ENCODE data around the gene SCAF1. TPM values are rescaled to one million over a fixed set of nuclear protein-coding genes. Genes with fewer than 3 reads are reported as not detected.

SCAF1 gene
- polyA plus RNA-seq, 2 of the 4 experiments (the other 2 are of a cell fraction) = 4.0 to 47.9 TPM

DNA sequence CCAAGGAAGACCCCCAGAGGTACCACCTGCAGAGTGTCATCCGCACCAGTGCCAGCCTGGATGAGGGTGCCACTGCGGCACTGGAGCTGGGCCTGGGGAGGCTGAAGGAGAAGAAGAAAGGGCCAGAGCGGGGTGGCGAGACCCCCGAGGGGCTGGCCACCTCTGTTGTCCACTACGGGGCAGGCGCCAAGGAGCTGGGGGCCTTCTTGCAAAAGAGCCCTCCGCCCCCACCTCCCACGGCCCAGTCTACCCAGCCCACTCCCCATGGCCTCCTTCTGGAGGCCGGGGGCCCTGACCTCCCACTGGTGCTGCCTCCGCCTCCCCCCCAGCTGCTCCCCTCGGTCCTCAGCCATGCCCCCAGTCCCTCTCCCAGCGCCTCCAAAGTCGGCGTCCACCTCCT is 45.6 kb upstream of the SCAF1 start:
- H3K4me1 ChIP-seq = peaks cover 7% of the 10 kb centered on the region
- H3K9me3 ChIP-seq = no peaks in the 10 kb centered on the region
- POLR2A ChIA-PET = no interaction called here
- DNase-seq (ENCODE audit: low read depth in 1 of 2, low spot score in 1 of 2) = no peak
- TF ChIP-seq PHF8 (IDR thresholded peaks at IDR 0.05; ENCODE audit: borderline replicate concordance, low read depth) = no peak
- no peak for TF ChIP-seq EHMT2 (IDR thresholded peaks at IDR 0.05; ENCODE audit: low read depth)
- TF ChIP-seq, protein P1, sequence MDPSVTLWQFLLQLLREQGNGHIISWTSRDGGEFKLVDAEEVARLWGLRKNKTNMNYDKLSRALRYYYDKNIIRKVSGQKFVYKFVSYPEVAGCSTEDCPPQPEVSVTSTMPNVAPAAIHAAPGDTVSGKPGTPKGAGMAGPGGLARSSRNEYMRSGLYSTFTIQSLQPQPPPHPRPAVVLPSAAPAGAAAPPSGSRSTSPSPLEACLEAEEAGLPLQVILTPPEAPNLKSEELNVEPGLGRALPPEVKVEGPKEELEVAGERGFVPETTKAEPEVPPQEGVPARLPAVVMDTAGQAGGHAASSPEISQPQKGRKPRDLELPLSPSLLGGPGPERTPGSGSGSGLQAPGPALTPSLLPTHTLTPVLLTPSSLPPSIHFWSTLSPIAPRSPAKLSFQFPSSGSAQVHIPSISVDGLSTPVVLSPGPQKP (IDR thresholded peaks at IDR 0.05; ENCODE audit: low read depth, low read length) = no peak
- no peak for TF ChIP-seq CBX2 (IDR thresholded peaks at IDR 0.05; ENCODE audit: borderline replicate concordance, low read depth)
- TF ChIP-seq GATA3 (IDR thresholded peaks at IDR 0.05; ENCODE audit: borderline replicate concordance) = no peak
- TF ChIP-seq RCOR1 (IDR thresholded peaks at IDR 0.05; ENCODE audit: low read depth, low read length) = no peak
- no peak for TF ChIP-seq HEYL (CRISPR knock-in tag; IDR thresholded peaks at IDR 0.05)
- TF ChIP-seq NR3C1 (IDR thresholded peaks at IDR 0.05) = no peak
- TF ChIP-seq HOXB13 (CRISPR knock-in tag; IDR thresholded peaks at IDR 0.05; ENCODE audit: low read depth) = no peak
- TF ChIP-seq CBX8 (IDR thresholded peaks at IDR 0.05) = no peak
- no peak for TF ChIP-seq CHD2 (IDR thresholded peaks at IDR 0.05; ENCODE audit: low read length, partially characterized antibody)
- TF ChIP-seq ZNF302 (CRISPR knock-in tag; IDR thresholded peaks at IDR 0.05) = no peak
- TF ChIP-seq TP53 (CRISPR knock-in tag; IDR thresholded peaks at IDR 0.05) = no peak
- no peak for TF ChIP-seq EP300 (IDR thresholded peaks at IDR 0.05)
- TF ChIP-seq ZC3H11A (IDR thresholded peaks at IDR 0.05) = no peak
- TF ChIP-seq FOSB (CRISPR knock-in tag; IDR thresholded peaks at IDR 0.05) = no peak
- no peak for TF ChIP-seq RNF2 (IDR thresholded peaks at IDR 0.05; ENCODE audit: borderline replicate concordance, low read depth)
- no peak for TF ChIP-seq JUN (IDR thresholded peaks at IDR 0.05)
- TF ChIP-seq, protein P2, sequence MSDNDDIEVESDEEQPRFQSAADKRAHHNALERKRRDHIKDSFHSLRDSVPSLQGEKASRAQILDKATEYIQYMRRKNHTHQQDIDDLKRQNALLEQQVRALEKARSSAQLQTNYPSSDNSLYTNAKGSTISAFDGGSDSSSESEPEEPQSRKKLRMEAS (IDR thresholded peaks at IDR 0.05) = no peak
- 94% methylated on average over 14 of the region's 15 CpGs for WGBS (ENCODE audit: missing lambda C conversion rate)
- no peak overlapping the region for H3K27ac ChIP-seq
- no peak for ATAC-seq
- CTCF ChIA-PET = interaction anchor here (0.8 to 3.1 kb wide), 6 partner anchors 14 to 75 kb away, joined by 3 to 13 read pairs (median 5); no protein-coding TSS in a partner anchor
- H3K4me3 ChIP-seq = no peak overlapping the region
- no peak overlapping the region for H3K4me2 ChIP-seq
- FAIRE-seq = no peak

DNA sequence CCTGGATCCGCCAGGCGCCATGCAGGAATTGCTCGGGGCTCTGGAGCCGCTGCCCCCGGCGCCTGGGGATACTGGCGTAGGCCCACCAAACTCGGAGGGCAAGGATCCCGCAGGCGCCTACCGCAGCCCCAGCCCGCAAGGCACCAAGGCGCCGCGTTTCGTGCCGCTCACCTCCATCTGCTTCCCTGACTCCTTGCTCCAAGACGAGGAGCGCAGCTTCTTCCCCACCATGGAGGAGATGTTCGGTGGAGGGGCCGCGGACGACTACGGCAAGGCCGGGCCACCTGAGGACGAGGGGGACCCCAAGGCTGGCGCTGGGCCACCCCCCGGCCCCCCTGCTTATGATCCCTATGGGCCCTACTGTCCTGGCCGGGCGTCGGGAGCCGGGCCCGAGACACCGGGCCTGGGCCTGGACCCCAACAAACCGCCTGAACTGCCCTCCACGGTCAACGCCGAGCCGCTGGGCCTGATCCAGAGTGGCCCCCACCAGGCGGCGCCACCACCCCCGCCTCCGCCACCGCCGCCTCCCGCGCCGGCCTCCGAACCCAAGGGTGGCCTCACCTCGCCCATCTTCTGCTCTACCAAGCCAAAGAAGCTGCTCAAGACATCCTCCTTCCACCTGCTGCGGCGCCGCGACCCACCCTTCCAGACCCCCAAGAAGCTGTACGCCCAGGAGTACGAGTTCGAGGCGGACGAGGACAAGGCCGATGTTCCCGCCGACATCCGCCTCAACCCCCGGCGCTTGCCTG is 44.9 kb upstream of the SCAF1 start:
- 97% methylated on average over 63 of the region's 65 CpGs for WGBS (ENCODE audit: missing lambda C conversion rate)
- H3K4me3 ChIP-seq = no peak overlapping the region
- H3K27ac ChIP-seq = no peak overlapping the region
- no peak for TF ChIP-seq CBX8 (IDR thresholded peaks at IDR 0.05)
- TF ChIP-seq, protein P3, sequence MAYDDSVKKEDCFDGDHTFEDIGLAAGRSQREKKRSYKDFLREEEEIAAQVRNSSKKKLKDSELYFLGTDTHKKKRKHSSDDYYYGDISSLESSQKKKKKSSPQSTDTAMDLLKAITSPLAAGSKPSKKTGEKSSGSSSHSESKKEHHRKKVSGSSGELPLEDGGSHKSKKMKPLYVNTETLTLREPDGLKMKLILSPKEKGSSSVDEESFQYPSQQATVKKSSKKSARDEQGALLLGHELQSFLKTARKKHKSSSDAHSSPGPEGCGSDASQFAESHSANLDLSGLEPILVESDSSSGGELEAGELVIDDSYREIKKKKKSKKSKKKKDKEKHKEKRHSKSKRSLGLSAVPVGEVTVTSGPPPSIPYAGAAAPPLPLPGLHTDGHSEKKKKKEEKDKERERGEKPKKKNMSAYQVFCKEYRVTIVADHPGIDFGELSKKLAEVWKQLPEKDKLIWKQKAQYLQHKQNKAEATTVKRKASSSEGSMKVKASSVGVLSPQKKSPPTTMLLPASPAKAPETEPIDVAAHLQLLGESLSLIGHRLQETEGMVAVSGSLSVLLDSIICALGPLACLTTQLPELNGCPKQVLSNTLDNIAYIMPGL (CRISPR knock-in tag; IDR thresholded peaks at IDR 0.05; ENCODE audit: borderline replicate concordance) = no peak
- TF ChIP-seq, protein P4, sequence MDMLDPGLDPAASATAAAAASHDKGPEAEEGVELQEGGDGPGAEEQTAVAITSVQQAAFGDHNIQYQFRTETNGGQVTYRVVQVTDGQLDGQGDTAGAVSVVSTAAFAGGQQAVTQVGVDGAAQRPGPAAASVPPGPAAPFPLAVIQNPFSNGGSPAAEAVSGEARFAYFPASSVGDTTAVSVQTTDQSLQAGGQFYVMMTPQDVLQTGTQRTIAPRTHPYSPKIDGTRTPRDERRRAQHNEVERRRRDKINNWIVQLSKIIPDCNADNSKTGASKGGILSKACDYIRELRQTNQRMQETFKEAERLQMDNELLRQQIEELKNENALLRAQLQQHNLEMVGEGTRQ (IDR thresholded peaks at IDR 0.05) = no peak
- no peak for TF ChIP-seq JUNB (IDR thresholded peaks at IDR 0.05)
- no peak for TF ChIP-seq SMC3 (IDR thresholded peaks at IDR 0.05)
- no peak for TF ChIP-seq RCOR1 (IDR thresholded peaks at IDR 0.05; ENCODE audit: low read depth, low read length)
- TF ChIP-seq BHLHE40 (IDR thresholded peaks at IDR 0.05; ENCODE audit: low read depth, low read length) = no peak
- TF ChIP-seq TP53 (CRISPR knock-in tag; IDR thresholded peaks at IDR 0.05) = no peak
- no peak for TF ChIP-seq TFCP2L1 (CRISPR knock-in tag; IDR thresholded peaks at IDR 0.05)
- TF ChIP-seq CEBPB (IDR thresholded peaks at IDR 0.05) = no peak
- no peak for TF ChIP-seq KDM1A (IDR thresholded peaks at IDR 0.05; ENCODE audit: low read depth)
- no peak for TF ChIP-seq MYC (IDR thresholded peaks at IDR 0.05; ENCODE audit: borderline replicate concordance, low read length)
- TF ChIP-seq ESRRA (IDR thresholded peaks at IDR 0.05; ENCODE audit: borderline replicate concordance, low read length) = no peak
- no peak for TF ChIP-seq RAD21 (conservative IDR thresholded peaks at IDR 0.05 in 1 of 2, IDR thresholded peaks at IDR 0.05 in 1 of 2)
- TF ChIP-seq SREBF2 (IDR thresholded peaks at IDR 0.05) = no peak
- TF ChIP-seq HOXA7 (CRISPR knock-in tag; IDR thresholded peaks at IDR 0.05) = no peak
- TF ChIP-seq, protein P5, sequence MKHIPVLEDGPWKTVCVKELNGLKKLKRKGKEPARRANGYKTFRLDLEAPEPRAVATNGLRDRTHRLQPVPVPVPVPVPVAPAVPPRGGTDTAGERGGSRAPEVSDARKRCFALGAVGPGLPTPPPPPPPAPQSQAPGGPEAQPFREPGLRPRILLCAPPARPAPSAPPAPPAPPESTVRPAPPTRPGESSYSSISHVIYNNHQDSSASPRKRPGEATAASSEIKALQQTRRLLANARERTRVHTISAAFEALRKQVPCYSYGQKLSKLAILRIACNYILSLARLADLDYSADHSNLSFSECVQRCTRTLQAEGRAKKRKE (CRISPR knock-in tag; IDR thresholded peaks at IDR 0.05; ENCODE audit: low read depth) = no peak
- no peak for TF ChIP-seq ZC3H11A (IDR thresholded peaks at IDR 0.05)
- no peak for TF ChIP-seq CHD2 (IDR thresholded peaks at IDR 0.05; ENCODE audit: low read length, partially characterized antibody)
- TF ChIP-seq ZNF302 (CRISPR knock-in tag; IDR thresholded peaks at IDR 0.05) = no peak
- no peak for DNase-seq (ENCODE audit: low read depth in 1 of 2, low spot score in 1 of 2)
- no peak for ATAC-seq
- FAIRE-seq = no peak
- no peak overlapping the region for H3K4me2 ChIP-seq
- ChIA-PET POLR2A (interaction anchor here (0.5 kb wide), 1 partner anchor 50 kb away, joined by 6 read pairs; no protein-coding TSS in a partner anchor), CTCF (interaction anchor here (0.5 to 3.1 kb wide), 8 partner anchors 14 to 398 kb away, joined by 3 to 13 read pairs (median 4); no protein-coding TSS in a partner anchor)
- H3K9me3 ChIP-seq = no peaks in the 10 kb centered on the region
- peaks cover 7% of the 10 kb centered on the region for H3K4me1 ChIP-seq
